Cardiac muscle cell (in vitro differentiated cells and primary cell): ENCODE results near the gene ZFX. TPM values are rescaled to one million over a fixed set of nuclear protein-coding genes. Genes with fewer than 3 reads are reported as not detected.

Source experiments
- DNase-seq, 2 donors: peaks; one replicate each; pipeline versions ENCODE4 v3.0.0 to v3.0.0-alpha.2; 2010 to 2017; ENCODE audit warnings: low read depth in 1 of 2, low spot score in 1 of 2
- H3K27ac ChIP-seq: fragments of 200-600 bp; sonication (generic); 2 replicates; pipeline ENCODE4 v1.5.1; 2016
- H3K27me3 ChIP-seq: fragments of 200-600 bp; sonication (generic); 2 replicates; pipeline ENCODE4 v1.6.0; 2016; ENCODE audit warnings: control low read depth
- H3K36me3 ChIP-seq: fragments of 200-600 bp; sonication (generic); 2 replicates; pipeline ENCODE4 v1.5.1; 2016; ENCODE audit warnings: control low read depth
- H3K4me1 ChIP-seq: fragments of 200-600 bp; sonication (generic); 2 replicates; pipeline ENCODE4 v1.8.1; 2017; ENCODE audit warnings: low read depth, mild to moderate bottlenecking, mixed run types
- H3K4me3 ChIP-seq: fragments of 200-600 bp; sonication (generic); 2 replicates; pipeline ENCODE4 v1.5.1; 2016; ENCODE audit warnings: mild to moderate bottlenecking
- H3K9me3 ChIP-seq: fragments of 200-600 bp; sonication (generic); 2 replicates; pipeline ENCODE4 v1.5.1; 2017; ENCODE audit warnings: low read depth, mild to moderate bottlenecking, control low read depth
- polyA plus RNA-seq: library from polyadenylated mRNA; unstranded; fragments of >200 nt; fragmentation: Nextera tagmentation; extraction: Ambion mirVana; gene quantifications from 2 replicates; pipeline ENCODE4 v1.2.1, GENCODE V29; 2016
- total RNA-seq: library from RNA; depleted of rRNA; stranded (reverse); fragments of >200 nt; gene quantifications from 2 replicates; pipeline ENCODE4 v1.2.3, GENCODE V29; 2016
- TF ChIP-seq, protein P1 (sequence below): IDR thresholded peaks from 2 replicates; pipeline ENCODE4 v1.5.1; 2012; ENCODE audit warnings: low read depth, mild to moderate bottlenecking, low read length

ZFX gene
- total and polyA plus RNA-seq, 2 experiments from 2014 or later, result 24.6 to 39.9 TPM

DNA sequence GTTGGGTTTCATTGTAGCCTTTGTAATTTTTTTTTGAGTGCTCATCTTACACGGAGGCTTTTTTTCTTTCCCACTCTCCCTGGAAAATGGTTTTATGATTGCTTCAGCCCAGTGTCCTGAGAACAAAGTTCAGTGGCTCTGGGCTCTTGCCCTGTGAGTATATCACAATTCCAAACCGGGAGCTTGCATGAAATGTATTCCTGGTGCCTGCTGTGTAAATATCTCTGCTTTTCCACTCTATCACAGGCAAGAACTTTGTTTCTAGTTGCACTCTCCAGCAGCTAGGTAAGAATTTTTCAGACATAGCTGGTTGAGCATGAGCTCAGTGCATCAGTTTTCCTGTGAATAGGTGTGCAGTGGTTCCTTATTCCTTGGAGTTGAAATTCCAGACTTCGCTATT lies 103.5 kb downstream of the ZFX start:
- H3K9me3 ChIP-seq, result no peaks in the 10 kb centered on the region
- no peak overlapping the region for H3K27ac ChIP-seq
- no peaks in the 10 kb centered on the region for H3K36me3 ChIP-seq
- TF ChIP-seq, protein P1, sequence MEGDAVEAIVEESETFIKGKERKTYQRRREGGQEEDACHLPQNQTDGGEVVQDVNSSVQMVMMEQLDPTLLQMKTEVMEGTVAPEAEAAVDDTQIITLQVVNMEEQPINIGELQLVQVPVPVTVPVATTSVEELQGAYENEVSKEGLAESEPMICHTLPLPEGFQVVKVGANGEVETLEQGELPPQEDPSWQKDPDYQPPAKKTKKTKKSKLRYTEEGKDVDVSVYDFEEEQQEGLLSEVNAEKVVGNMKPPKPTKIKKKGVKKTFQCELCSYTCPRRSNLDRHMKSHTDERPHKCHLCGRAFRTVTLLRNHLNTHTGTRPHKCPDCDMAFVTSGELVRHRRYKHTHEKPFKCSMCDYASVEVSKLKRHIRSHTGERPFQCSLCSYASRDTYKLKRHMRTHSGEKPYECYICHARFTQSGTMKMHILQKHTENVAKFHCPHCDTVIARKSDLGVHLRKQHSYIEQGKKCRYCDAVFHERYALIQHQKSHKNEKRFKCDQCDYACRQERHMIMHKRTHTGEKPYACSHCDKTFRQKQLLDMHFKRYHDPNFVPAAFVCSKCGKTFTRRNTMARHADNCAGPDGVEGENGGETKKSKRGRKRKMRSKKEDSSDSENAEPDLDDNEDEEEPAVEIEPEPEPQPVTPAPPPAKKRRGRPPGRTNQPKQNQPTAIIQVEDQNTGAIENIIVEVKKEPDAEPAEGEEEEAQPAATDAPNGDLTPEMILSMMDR, result no peak
- H3K27me3 ChIP-seq, result no peaks in the 10 kb centered on the region
- no peak for DNase-seq
- H3K4me3 ChIP-seq, result no peak overlapping the region
- H3K4me1 ChIP-seq, result no peaks in the 10 kb centered on the region

DNA sequence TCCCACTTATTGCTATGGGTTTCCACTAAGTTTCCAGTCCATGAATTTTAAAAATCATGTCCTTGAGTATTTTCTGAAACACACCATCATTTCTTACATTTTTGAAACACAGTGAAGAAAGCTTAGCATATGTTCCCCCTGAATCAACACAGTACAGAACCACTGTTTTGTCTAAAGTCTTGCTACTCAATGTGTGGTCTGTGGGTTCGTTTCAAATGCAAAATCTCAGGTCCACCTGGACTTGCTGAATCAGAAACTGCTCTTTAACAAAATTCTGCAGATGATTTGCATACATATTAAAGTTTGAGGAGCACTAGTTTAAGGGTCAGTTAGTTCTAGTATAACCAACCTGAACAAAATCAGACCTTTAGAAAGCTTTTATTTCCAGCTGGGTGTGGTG lies 103.9 kb downstream of the ZFX start:
- TF ChIP-seq, protein P1, result no peak
- H3K27me3 ChIP-seq, result no peaks in the 10 kb centered on the region
- no peak overlapping the region for H3K4me3 ChIP-seq
- no peaks in the 10 kb centered on the region for H3K4me1 ChIP-seq
- no peaks in the 10 kb centered on the region for H3K36me3 ChIP-seq
- no peaks in the 10 kb centered on the region for H3K9me3 ChIP-seq
- DNase-seq, result no peak
- H3K27ac ChIP-seq, result no peak overlapping the region

DNA sequence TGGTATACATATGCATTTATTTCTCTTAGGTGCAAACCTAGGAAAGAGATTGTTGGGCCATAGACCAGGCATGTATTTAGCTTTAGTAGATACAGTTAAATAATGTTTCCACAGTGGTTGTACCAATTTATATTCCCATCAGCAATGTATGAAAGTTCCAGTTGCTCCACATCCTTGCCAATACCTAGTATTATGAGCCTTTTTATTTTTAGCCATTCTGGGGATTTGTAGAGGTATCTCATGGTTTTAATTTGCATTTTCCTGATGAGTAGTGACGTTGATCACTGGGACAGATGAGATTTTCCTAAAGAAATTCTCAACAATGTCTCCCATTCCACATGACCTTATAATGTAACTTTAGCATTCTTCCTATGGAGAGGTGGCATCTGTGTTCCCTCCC lies 107.5 kb downstream of the ZFX start:
- DNase-seq, result no peak
- Histone ChIP-seq H3K4me3 (no peak overlapping the region), H3K27ac (no peak overlapping the region), H3K27me3 (no peaks in the 10 kb centered on the region), H3K36me3 (no peaks in the 10 kb centered on the region), H3K4me1 (no peaks in the 10 kb centered on the region), H3K9me3 (no peaks in the 10 kb centered on the region)
- TF ChIP-seq, protein P1, result no peak

DNA sequence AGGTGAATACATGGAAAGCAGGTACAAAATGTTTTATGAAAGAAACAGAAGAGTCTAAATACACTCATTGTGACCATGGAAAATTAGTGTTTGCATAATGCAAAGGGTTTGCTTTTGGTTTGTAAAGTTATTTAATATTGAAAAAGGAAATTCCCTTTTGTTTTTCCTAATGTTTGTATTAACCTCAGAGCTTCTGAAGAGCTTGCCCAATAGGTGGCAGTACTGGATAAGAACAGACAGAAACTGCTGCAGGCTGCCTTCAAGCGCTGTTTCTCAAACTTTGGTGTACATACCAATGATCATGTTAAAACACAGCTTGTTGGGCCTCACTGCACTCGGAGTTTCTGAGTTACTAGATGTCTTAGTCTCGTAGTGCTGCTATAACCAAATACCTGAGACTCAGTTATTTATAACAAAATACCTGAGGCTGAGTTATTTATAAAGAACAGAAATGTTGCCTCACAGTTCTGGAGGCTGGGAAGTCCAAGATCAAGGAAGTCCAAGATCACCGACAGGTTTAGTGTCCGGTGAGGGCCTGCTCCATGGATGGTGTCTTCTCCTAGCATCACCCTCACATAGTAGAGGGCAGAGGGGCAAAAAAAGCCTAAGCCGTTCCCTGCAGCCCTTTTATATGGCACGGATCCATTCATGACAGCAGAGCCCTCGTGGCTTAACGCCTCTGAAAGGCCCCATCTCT lies 110.2 kb downstream of the ZFX start:
- Histone ChIP-seq H3K9me3 (no peaks in the 10 kb centered on the region), H3K27ac (no peak overlapping the region), H3K27me3 (no peaks in the 10 kb centered on the region), H3K4me1 (no peaks in the 10 kb centered on the region), H3K36me3 (no peaks in the 10 kb centered on the region), H3K4me3 (no peak overlapping the region)
- TF ChIP-seq, protein P1, result peak; percentile 58
- peak; percentile 81 to 84 for DNase-seq

GRCh38 chrX:24260842-24261550 lies 111.5 kb downstream of the ZFX start:
- Histone ChIP-seq H3K9me3 (no peaks in the 10 kb centered on the region), H3K36me3 (no peaks in the 10 kb centered on the region), H3K4me3 (no peak overlapping the region), H3K27me3 (no peaks in the 10 kb centered on the region), H3K4me1 (no peaks in the 10 kb centered on the region), H3K27ac (no peak overlapping the region)
- peak in 1 of 2 donors; percentile 82 for DNase-seq
- TF ChIP-seq, protein P1, result no peak
